ENCODE results near the gene DUSP1.

Gene DUSP1

GRCh38 chr5:172776235-172776594, 5.2 kb upstream of the DUSP1 start:
- no peak for DNase-seq

DNA sequence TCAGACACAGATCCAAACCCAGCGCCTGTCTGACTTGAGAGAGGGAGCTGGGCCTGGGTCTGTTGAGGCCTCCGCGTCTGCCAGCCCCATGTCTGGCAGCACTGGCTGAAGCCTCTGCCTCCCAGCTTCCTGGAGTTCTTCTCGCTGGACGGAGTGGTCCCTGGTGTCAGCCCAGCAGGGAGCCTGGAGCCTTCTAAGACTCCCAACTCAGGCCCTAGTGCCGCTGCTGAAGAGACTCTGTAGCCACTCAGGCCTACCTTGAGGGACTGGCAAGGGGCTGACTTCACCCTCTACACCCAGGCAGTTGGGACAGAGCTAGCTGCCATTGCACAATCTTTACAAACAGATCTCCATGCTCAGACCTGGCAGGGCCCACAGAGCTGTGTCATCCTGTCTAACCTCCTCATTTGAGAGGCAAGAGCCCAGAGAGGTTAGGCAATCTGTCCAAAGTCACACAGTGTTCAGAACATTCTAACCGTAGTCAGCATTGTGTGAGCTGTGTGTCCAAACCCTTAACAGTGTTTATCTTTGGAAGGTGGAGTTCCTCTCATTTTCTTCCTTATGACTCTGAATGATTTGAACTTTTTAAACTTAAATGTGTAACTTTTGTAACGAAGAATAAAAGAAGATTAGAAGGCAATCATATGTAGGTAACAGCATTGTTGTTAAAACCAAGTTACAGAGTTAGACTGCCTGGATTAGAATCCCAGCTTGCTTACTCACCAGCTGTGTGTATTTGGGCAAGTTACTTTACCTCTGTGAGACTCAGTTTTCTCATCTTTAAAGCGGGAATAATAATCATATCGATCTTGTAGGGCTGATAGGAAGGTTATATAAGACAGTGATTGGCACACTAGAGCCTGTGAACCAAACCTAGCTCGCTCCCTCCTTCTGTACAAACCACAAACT, 4.6 kb upstream of the DUSP1 start:
- DNase-seq, result no peak

- no peak for DNase-seq
Observed at GRCh38 chr5:172774561-172775315, 3.7 kb upstream of the DUSP1 start.

DNA sequence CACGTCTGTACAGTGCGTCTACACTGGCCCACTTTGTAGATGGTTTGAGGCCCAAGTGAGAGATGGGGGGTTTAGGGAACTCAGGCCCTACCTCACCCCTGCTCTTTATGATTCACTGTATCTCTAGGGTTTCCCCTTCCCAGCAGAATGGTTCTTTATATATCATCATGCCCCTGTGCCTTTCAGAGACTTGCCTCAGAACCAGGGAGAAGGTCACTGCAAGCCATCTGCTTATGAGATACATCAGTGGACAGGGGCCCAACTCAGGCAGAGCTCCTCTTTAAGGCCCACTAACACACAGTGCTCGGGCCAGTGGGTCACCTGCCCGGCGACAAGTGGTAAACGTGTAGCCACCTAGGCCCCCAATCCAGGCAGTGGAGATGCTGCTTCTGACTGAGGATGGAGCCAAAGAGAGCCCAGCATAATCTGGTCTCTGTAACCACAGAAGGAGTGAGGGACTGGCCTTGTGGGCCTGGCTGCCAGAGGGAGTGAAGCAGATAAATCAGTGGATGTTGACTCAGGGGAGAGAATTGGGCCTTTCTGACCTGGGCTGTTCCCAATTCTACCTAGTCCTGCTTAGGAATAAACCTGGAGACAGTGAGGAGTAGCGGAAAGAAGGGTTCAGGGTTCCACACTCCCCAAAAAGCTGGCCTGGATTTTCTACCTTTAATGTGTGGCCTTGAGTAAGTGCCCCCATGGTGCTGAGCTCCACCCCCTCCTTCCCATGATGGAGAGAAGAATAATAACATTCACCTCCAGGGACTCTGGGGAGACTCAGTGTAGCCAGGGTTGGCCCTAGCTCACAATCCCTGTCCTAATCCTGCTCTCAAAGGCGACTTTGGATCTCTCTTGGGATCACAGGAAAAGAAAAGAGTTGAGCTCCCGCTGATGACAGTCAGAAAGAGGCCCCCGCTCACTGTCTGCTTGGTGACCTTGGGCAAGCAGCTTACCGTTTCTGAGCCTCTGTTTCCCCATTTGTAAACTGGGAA, 2.8 kb upstream of the DUSP1 start:
- DNase-seq, result no peak

- peak; percentile 35 to 63 (median 56) for DNase-seq
Observed at GRCh38 chr5:172772112-172772906, 1.3 kb upstream of the DUSP1 start.

DNA sequence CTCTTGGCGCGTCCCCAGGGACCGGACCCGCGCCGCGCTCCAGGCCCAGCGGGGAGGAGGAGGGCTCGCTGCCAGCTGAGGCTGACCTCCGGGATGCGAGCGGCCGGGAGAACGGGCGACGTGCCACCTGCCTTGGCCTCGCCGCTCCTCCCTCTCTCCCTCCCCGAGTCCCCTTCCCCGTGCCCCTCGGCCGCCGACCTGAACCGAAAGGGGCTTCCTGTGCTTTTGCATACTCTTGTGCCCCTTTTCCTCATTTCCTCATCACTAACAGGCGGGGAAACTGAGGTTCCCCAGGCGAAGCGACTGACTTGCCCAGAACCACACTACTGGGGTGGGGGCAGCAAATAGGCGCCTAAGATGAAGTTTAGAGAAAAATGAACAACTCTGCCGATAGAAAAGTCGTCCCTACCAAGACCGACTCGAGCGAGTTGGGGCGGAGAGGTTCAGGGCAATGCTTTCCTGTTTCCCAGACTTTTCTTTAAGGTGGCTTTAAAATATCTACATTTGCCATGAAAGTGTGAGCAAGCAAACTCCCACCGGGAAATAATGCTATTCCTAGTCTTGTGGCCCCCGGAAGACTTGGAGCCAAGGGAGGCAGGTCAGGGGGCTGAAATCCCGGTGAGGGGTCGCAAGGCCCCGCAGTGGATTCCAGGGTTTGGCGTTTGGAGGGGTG, 580 bp upstream of the DUSP1 start:
- peak in 2 of 4 experiments; percentile 42 to 47 for DNase-seq

DNA sequence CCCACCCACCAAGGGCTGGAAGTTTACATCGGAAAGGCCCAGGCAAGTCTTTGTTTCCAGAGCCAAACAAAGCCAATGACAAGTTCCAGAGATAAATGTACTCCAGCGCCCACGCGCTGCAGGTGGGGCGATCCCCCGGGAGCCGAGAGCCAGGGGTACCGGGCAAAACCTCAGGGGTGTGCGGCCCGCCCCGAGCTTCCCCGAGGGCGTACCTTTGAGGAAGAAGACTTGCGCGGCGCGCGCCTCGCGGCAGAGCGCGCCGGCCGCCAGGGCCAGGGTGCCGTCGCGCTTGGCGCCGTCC, 671 bp downstream of the DUSP1 start:
- DNase-seq, result no peak

DNA sequence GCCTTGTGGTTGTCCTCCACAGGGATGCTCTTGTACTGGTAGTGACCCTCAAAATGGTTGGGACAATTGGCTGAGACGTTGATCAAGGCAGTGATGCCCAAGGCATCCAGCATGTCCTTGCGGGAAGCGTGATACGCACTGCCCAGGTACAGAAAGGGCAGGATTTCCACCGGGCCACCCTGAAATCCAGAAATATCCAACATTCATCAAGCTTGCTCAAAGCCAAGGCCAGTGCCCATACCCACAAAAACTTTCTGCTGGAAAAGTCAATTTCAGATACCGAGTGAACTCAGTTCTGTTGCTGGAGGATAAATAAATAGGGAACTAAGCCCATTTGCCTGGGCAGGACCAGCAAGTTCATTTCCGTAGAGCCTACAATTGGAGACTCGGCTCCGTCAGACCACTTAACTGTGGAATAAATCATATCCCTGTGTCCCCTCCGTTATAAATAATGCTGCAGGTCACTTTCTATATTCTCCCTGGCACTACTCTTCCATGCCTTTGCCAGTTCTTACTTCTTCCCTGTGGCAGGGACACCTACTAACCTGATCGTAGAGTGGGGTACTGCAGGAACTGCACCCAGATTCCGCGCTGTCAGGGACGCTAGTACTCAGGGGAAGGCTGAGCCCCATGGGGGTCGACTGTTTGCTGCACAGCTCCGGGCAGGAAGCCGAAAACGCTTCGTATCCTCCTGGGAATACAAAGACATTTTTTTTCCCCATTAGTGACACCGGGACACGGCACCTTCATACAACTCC, 1.2 kb downstream of the DUSP1 start:
- no peak for DNase-seq

DNA sequence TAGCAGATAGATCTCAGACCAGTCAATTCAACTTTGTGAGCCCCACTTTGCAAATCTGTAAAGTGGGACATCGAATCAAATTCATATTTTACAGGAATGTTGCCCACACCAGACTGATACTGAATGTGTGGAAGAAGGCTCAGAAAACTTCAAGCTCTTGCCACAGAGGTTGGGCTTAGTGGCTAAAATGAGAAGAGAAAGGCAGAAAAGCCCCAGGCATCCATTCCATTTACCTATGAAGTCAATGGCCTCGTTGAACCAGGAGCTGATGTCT, 1.7 kb downstream of the DUSP1 start:
- no peak for DNase-seq

GRCh38 chr5:172768573-172769341, 2.2 kb downstream of the DUSP1 start:
- DNase-seq, result no peak

DNA sequence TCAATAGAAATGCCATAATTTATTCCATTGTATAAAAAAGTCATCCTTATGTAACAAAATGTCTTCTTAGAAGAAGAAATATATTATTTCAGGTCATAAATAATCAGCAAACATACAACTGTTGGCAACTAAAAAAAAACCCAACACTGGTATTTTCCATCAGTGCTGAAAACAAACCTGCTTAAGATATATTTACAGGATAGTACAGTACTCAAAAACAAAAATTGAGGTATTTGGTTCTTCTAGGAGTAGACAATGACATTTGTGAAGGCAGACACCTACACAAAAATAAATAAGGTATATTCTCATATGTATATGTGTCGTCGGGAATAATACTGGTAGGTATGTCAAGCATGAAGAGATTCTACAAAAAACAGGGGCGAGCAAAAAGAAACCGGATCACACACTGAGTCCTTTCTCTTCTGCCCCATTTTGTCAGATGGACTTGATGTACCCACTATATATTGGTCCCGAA, 2.9 kb downstream of the DUSP1 start:
- DNase-seq, result no peak

DNA sequence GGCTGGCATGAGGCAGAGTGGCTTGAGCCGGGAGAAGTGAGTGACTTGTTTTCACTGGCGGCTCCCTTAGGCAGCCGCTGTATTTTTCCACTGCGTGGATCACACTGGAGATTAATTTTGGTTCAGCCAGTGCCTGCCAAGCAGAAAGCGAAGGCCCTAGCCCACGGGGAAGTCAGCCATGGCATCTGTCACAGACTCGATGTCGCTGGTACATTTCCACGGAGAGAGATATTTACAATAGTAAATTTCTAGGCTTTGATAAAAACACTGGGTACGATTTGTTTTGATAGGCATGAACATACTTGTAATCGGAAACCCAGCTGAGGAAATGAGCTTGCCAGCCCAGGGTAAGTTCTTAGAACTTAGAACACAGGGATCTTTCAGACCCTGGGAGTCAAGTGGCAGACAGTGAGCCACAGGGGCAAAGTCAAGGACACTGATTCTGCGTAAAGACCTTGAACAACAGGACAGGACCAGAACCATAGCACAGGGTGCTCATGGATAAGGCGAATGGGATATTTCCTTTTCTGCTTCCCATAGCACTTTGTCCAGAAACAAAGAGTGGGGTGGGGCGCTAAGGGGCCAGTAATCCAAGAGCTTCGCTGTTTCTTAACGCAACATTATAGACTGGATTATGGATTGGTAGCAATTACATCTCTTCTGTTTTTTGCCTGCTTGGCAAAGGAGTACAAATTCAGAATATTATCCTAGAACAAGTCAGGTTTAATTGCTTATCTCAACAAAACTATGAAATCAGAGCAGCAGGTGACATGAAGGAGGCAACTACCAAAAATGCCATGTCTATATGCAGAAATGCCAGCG, 4.5 kb downstream of the DUSP1 start:
- DNase-seq, result no peak

- no peak for DNase-seq
Observed at GRCh38 chr5:172765766-172766286, 5.2 kb downstream of the DUSP1 start.

- peak; percentile 68 to 92 (median 82) for DNase-seq
Observed at GRCh38 chr5:172764861-172765765, 5.9 kb downstream of the DUSP1 start.

DNA sequence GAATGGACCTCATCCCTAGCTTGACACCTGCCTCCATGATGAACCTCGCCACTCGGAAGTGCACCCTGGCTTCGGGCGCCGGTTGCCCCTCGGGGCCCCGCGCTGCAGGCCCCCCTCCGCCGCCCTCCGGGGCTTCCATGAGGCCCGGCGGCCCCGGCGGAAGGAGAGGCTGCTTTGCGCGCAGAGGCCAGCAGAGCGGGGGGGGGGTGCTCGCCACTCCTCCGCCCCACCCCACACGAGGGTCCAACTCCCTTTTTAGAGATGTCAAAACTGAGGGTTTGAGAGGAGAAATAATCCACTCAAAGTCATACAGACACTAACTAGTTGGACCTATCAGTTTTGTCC, 7.9 kb downstream of the DUSP1 start:
- DNase-seq, result no peak

- DNase-seq, result no peak
Observed at GRCh38 chr5:172762214-172763119, 8.5 kb downstream of the DUSP1 start.

DNA sequence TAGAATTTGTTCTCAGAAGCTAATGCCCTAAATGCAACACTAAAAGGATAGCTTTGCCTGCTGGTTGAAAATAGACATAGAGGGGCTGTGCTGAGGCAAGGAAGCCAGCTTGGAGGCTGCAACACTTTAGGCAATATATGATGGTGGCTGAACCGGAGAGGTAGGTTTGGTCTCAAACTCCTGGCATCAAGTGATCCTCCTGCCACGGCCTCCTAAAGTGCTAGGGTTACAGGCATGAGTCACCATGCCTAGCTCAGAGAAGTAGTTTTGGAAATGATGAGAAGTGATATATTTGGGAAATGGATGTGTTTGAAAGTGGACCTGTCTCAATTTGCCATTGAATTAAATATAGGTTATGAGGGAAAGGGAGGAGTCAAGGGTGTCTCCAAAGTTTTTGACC, 10.0 kb downstream of the DUSP1 start:
- DNase-seq, result no peak

All from activated CD4-positive, CD25-positive, alpha-beta regulatory T cell (primary cell).